Erythroblast (primary cell): ENCODE measurements around the gene ZSWIM6.

Source experiments
- GATA1 ChIP-seq: IDR thresholded peaks from 2 replicates; pipeline ENCODE4 v1.6.1; 2011; ENCODE audit warnings: low read depth, mild to moderate bottlenecking, control low read depth, low read length, moderate library complexity
- POLR2A ChIP-seq: IDR thresholded peaks from 2 replicates; pipeline ENCODE4 v1.6.1; 2011; ENCODE audit warnings: mild to moderate bottlenecking, low read length

- TF ChIP-seq POLR2A (no peak), GATA1 (no peak)
Measured at GRCh38 chr5:61467766-61468482, 135.9 kb downstream of the ZSWIM6 start.
